ENCODE data around the gene RHOBTB3.

Gene RHOBTB3

DNA sequence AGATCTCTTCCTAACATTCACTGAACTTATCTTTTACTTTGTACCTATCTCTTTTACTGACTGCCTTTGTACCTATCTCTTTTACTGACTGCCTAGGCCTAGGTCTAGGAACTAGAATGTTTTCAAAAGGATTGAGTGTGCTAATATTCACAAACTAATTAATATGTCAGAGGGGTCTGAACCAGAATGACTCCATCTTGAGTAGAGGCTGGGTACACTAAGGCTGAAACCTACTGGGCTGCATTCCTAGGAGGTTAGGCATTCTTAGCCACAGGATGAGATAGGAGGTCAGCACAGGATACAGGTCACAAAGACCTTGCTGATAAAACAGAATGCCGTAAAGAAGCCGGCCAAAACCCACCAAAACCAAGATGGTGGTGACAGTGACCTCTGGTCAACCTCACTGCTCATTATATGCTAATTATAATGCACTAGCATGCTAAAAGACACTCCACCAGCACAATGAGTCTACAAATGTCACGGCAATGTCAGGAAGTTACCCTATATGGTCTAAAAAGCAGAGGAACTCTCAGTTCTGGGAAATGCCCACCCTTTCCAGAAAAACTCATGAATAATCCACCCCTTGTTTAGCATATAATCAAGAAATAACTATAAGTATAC, 2.5 kb upstream of the RHOBTB3 start:
- ATAC-seq = no peak
- peak; percentile 53; the same call in 1 of the 2 replicates for TF ChIP-seq ZNF565 (CRISPR knock-in tag; conservative IDR thresholded peaks at IDR 0.05; ENCODE audit: low read depth)
- TF ChIP-seq ISL1 (CRISPR knock-in tag; IDR thresholded peaks at IDR 0.05) = peak; percentile 78
- TF ChIP-seq, protein P1, sequence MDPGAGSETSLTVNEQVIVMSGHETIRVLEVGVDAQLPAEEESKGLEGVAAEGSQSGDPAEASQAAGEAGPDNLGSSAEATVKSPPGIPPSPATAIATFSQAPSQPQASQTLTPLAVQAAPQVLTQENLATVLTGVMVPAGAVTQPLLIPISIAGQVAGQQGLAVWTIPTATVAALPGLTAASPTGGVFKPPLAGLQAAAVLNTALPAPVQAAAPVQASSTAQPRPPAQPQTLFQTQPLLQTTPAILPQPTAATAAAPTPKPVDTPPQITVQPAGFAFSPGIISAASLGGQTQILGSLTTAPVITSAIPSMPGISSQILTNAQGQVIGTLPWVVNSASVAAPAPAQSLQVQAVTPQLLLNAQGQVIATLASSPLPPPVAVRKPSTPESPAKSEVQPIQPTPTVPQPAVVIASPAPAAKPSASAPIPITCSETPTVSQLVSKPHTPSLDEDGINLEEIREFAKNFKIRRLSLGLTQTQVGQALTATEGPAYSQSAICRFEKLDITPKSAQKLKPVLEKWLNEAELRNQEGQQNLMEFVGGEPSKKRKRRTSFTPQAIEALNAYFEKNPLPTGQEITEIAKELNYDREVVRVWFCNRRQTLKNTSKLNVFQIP (CRISPR knock-in tag; IDR thresholded peaks at IDR 0.05; ENCODE audit: borderline replicate concordance, low read depth) = no peak
- peak; percentile 80; the same call in 1 of the 2 replicates for TF ChIP-seq PATZ1 (CRISPR knock-in tag; IDR thresholded peaks at IDR 0.05; ENCODE audit: borderline replicate concordance)
- no peak for TF ChIP-seq GLIS3 (CRISPR knock-in tag; IDR thresholded peaks at IDR 0.05)
- TF ChIP-seq ZC3H10 (CRISPR knock-in tag; IDR thresholded peaks at IDR 0.05) = no peak
- TF ChIP-seq ZNF70 (CRISPR knock-in tag; IDR thresholded peaks at IDR 0.05) = no peak
- TF ChIP-seq ZFP30 (CRISPR knock-in tag; IDR thresholded peaks at IDR 0.05) = no peak
- TF ChIP-seq TSHZ2 (CRISPR knock-in tag; IDR thresholded peaks at IDR 0.05) = peak; percentile 61; the same call in 1 of the 2 replicates
- TF ChIP-seq RARB (CRISPR knock-in tag; IDR thresholded peaks at IDR 0.05) = no peak
- no peak for TF ChIP-seq OSR1 (CRISPR knock-in tag; IDR thresholded peaks at IDR 0.05)
- no peak for TF ChIP-seq TOX (CRISPR knock-in tag; IDR thresholded peaks at IDR 0.05; ENCODE audit: borderline replicate concordance)
- TF ChIP-seq, protein P2, sequence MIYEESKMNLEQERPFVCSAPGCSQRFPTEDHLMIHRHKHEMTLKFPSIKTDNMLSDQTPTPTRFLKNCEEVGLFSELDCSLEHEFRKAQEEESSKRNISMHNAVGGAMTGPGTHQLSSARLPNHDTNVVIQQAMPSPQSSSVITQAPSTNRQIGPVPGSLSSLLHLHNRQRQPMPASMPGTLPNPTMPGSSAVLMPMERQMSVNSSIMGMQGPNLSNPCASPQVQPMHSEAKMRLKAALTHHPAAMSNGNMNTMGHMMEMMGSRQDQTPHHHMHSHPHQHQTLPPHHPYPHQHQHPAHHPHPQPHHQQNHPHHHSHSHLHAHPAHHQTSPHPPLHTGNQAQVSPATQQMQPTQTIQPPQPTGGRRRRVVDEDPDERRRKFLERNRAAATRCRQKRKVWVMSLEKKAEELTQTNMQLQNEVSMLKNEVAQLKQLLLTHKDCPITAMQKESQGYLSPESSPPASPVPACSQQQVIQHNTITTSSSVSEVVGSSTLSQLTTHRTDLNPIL (CRISPR knock-in tag; IDR thresholded peaks at IDR 0.05; ENCODE audit: low read depth) = peak; percentile 58; the same call in 1 of the 2 replicates
- peak; percentile 87; the same call in 1 of the 2 replicates for TF ChIP-seq BACH2 (CRISPR knock-in tag; IDR thresholded peaks at IDR 0.05; ENCODE audit: borderline replicate concordance)
- TF ChIP-seq TCF4 (CRISPR knock-in tag; IDR thresholded peaks at IDR 0.05; ENCODE audit: borderline replicate concordance) = 0 out of 2 replicates have a peak, but pooled peaks have one; percentile 25
- TF ChIP-seq PPARA (CRISPR knock-in tag; IDR thresholded peaks at IDR 0.05; ENCODE audit: borderline replicate concordance) = no peak
- 0 out of 2 replicates have a peak, but pooled peaks have one; percentile 17 for TF ChIP-seq ARNTL (CRISPR knock-in tag; IDR thresholded peaks at IDR 0.05; ENCODE audit: borderline replicate concordance, low read depth)
- peak; percentile 97 for TF ChIP-seq CSDC2 (CRISPR knock-in tag; IDR thresholded peaks at IDR 0.05)
- TF ChIP-seq ESRRG (CRISPR knock-in tag; IDR thresholded peaks at IDR 0.05) = 0 out of 2 replicates have a peak, but pooled peaks have one; percentile 47
- TF ChIP-seq ZNF8 (CRISPR knock-in tag; IDR thresholded peaks at IDR 0.05) = peak; percentile 38; the same call in 1 of the 2 replicates
- peak; percentile 87; the same call in 1 of the 2 replicates for TF ChIP-seq SNAI2 (CRISPR knock-in tag; IDR thresholded peaks at IDR 0.05)
- TF ChIP-seq, protein P3, sequence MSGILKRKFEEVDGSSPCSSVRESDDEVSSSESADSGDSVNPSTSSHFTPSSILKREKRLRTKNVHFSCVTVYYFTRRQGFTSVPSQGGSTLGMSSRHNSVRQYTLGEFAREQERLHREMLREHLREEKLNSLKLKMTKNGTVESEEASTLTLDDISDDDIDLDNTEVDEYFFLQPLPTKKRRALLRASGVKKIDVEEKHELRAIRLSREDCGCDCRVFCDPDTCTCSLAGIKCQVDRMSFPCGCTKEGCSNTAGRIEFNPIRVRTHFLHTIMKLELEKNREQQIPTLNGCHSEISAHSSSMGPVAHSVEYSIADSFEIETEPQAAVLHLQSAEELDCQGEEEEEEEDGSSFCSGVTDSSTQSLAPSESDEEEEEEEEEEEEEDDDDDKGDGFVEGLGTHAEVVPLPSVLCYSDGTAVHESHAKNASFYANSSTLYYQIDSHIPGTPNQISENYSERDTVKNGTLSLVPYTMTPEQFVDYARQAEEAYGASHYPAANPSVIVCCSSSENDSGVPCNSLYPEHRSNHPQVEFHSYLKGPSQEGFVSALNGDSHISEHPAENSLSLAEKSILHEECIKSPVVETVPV (CRISPR knock-in tag; IDR thresholded peaks at IDR 0.05) = peak; percentile 67; the same call in 1 of the 2 replicates
- TF ChIP-seq ZFP3 (CRISPR knock-in tag; IDR thresholded peaks at IDR 0.05) = peak; percentile 88

Data from SK-N-SH treated with all-trans-retinoic acid at 6 μM for 48 hours (cell line).